Skeletal muscle tissue (tissue), 4 donors: Measurements from ENCODE around the gene MCTP1. TPM values are rescaled to one million over a fixed set of nuclear protein-coding genes. Genes with fewer than 3 reads are reported as not detected.

Experiments used
- H3K27ac ChIP-seq: one replicate; pipeline ENCODE4 v1.7.0; 2013; ENCODE audit warnings: mild to moderate bottlenecking, low read depth, low read length, inconsistent platforms
- H3K27me3 ChIP-seq, 3 donors: one replicate each; pipeline ENCODE4 v1.7.0; 2013; ENCODE audit warnings: low read length in 3 of 3; ENCODE audit not compliant: control insufficient read depth in 3 of 3, insufficient read depth in 3 of 3
- H3K36me3 ChIP-seq, 3 donors: one replicate each; pipeline ENCODE4 v1.7.0; 2013; ENCODE audit warnings: low read length in 3 of 3; ENCODE audit not compliant: control insufficient read depth in 3 of 3, insufficient read depth in 3 of 3
- H3K4me1 ChIP-seq, 3 donors: one replicate each; pipeline ENCODE4 v1.7.0; 2013; ENCODE audit warnings: low read length in 3 of 3, mild to moderate bottlenecking in 3 of 3; ENCODE audit not compliant: control insufficient read depth in 3 of 3, insufficient read depth in 3 of 3
- H3K4me3 ChIP-seq, 3 donors: one replicate each; pipeline ENCODE4 v1.7.0; 2013; ENCODE audit warnings: low read length in 3 of 3
- H3K9ac ChIP-seq, 3 donors: one replicate each; pipeline ENCODE4 v1.7.0; 2013; ENCODE audit warnings: low read length in 3 of 3, mild to moderate bottlenecking in 3 of 3, moderate library complexity in 2 of 3, low read depth in 1 of 3
- H3K9me3 ChIP-seq, 3 donors: one replicate each; pipeline ENCODE4 v1.7.0; 2013; ENCODE audit warnings: low read length in 3 of 3; ENCODE audit not compliant: control insufficient read depth in 3 of 3
- total RNA-seq: library from RNA; depleted of rRNA; stranded (reverse); fragments of >200 nt; gene quantifications from one replicate; pipeline ENCODE4 v1.2.3, GENCODE V29; 2014
- donor health status: Osteomylitis.

Gene MCTP1
- total RNA-seq, 1 donor from 2014 or later = 20.4 TPM

DNA sequence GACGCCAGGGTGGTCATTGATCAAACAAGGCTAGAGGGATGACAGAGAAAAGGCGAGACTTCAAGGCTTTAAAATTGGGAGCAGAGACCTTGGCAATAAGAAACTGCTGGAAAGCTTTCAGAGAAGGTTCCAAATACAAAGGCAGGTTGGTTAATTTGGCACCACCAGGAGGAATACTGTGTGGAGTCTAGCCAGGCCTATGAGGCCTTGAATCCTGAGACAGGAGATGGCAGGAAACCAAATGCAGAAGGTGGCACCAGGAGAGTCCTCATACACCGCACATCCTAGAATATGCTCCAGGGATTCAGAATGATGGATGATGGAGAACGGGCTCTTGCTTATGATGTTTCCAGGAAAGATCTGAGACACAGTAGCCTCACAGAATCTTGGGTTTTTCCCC lies 90.0 kb downstream of the MCTP1 start:
- Histone ChIP-seq H3K36me3 (no peaks in the 10 kb centered on the region), H3K4me3 (no peak overlapping the region), H3K27me3 (no peaks in the 10 kb centered on the region), H3K9ac (no peak overlapping the region), H3K27ac (no peak overlapping the region), H3K9me3 (no peaks in the 10 kb centered on the region), H3K4me1 (no peaks in the 10 kb centered on the region)

DNA sequence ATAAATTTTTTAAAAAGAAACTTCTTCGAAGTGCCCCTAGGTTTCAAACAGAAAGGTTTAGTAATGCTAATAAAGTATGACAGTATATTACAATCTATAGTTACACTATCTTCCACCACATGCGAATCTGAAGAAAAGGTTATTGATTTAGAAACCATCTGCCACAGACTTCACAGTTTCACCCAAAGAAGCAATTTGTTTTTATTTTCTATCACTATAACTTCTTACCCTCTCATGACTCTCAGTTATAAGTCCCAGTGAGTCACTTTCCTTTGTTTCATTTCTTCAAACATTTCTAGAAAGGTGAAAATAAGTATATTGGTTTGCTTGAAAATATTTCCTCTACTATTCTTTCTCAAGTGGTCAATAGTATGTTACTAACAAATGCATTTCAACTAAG lies 93.6 kb downstream of the MCTP1 start:
- no peak overlapping the region for H3K9ac ChIP-seq
- H3K4me3 ChIP-seq = no peak overlapping the region
- H3K4me1 ChIP-seq = no peaks in the 10 kb centered on the region
- H3K36me3 ChIP-seq = no peaks in the 10 kb centered on the region
- H3K27me3 ChIP-seq = no peaks in the 10 kb centered on the region
- H3K9me3 ChIP-seq = no peaks in the 10 kb centered on the region
- no peak overlapping the region for H3K27ac ChIP-seq

DNA sequence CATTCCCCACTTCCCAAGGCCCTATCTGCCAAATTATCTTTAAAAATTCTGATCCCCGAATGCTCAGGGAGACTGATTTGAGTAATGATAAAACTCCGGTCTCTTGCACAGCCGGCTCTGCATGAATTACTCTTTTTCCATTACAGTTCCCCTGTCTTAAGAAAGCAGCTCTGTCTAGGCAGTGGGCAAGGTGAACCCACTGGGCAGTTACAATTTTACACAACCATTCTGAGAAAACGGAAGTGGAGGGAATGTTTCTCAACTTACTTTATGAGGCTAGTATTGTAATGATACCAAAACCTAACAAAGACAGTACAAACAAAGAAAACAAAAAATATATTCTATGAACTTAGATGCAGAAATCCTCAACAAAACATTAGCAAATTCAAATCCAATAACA lies 100.0 kb downstream of the MCTP1 start:
- Histone ChIP-seq H3K9ac (no peak overlapping the region), H3K27me3 (no peaks in the 10 kb centered on the region), H3K36me3 (no peaks in the 10 kb centered on the region), H3K9me3 (no peaks in the 10 kb centered on the region), H3K4me3 (no peak overlapping the region), H3K27ac (no peak overlapping the region), H3K4me1 (no peaks in the 10 kb centered on the region)

DNA sequence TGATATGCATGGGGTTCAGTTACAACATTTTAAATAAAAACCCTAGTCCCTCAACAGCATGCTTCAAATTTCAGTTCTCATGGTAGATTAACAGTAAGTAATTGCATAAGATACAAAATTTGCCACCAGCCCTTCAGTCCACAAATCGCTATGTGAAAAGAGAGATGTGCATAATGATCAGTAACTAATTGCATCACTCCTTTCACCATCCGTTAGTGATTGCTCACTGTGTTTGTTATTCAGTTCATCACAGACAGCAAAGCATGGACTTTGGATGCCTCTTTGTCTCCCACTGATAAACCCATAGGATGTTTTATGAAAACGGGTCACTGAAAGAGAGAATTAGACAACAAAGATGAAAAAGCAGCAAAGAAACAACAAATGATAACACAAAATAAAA lies 103.2 kb downstream of the MCTP1 start:
- no peak overlapping the region for H3K27ac ChIP-seq
- no peaks in the 10 kb centered on the region for H3K36me3 ChIP-seq
- H3K27me3 ChIP-seq = no peaks in the 10 kb centered on the region
- no peaks in the 10 kb centered on the region for H3K9me3 ChIP-seq
- H3K9ac ChIP-seq = no peak overlapping the region
- H3K4me3 ChIP-seq = no peak overlapping the region
- no peaks in the 10 kb centered on the region for H3K4me1 ChIP-seq

DNA sequence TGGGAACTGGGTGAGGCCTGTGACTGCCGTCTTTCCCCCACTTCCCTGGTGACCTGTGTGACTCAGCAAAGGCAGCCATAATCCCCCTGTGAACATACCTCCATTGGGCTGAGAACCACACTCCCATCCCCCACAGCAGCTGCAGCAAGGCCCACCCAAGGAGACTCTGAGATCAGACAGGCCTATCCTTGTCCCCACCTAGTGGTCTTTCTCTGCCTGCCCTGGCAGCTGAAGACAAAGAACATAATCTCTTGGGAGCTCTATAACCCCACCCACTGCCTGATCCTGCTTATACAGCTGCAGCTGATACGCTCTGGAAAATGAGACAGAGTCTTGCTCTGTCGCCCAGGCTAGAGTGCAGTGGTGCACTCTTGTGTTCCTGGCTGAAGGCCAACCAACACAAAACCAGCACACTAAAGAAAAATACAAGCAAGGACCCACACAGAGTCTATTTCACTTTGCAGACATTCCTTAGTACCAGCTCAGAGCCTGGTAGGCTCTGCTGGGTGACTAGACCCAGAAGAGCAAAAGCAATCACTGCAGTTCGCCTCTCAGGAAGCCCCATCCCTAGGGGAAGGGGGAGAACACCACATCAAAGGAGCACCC lies 106.7 kb downstream of the MCTP1 start:
- H3K36me3 ChIP-seq = no peaks in the 10 kb centered on the region
- no peak overlapping the region for H3K4me3 ChIP-seq
- peaks cover 0 to 3% (median 0%) of the 10 kb centered on the region in 3 donors for H3K9me3 ChIP-seq
- no peak overlapping the region for H3K27ac ChIP-seq
- H3K9ac ChIP-seq = no peak overlapping the region
- no peaks in the 10 kb centered on the region for H3K4me1 ChIP-seq
- H3K27me3 ChIP-seq = no peaks in the 10 kb centered on the region

DNA sequence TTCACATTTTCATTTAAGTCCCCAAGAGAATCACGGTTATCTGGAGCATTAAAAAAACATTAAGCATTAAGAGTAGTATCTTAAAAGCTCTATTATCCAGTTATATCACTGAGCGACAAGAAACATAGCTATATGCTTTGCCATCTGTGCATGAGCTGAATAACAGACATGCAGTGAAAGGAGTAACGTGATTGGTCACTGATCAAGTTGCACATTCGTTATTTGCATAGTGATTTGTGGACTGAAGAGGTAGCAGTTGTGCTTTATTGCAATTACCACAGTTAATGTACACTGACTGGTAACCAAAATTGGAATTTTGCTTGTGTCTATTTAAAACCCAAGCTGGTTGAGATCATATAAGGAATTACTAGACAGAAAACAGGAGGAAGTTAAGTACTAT lies 107.4 kb downstream of the MCTP1 start:
- Histone ChIP-seq H3K27me3 (no peaks in the 10 kb centered on the region), H3K4me3 (no peak overlapping the region)

DNA sequence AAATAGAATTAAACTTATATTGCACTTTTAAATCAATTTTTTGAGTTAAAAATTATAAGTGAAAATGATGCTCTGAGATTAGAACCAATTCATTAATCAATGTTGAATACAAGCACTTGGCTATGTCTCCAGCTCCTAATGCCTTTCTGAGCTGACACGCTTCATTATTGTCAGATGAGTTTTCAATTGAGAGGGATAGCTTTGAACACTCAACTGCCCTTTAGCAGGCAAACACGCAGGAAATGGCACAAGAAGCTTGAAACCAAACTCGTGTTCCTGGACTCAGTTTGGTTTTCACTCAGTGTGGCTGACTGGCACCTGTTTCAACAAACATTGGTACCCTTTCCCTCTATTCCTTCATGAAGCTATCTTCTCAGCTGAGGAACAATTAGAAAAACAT lies 109.8 kb downstream of the MCTP1 start:
- Histone ChIP-seq H3K4me3 (no peak overlapping the region), H3K4me1 (no peaks in the 10 kb centered on the region), H3K9me3 (peaks cover 0 to 3% (median 0%) of the 10 kb centered on the region in 3 donors), H3K9ac (no peak overlapping the region), H3K27me3 (no peaks in the 10 kb centered on the region), H3K36me3 (no peaks in the 10 kb centered on the region), H3K27ac (no peak overlapping the region)

More for the DNA sequence above, 107.4 kb downstream of the MCTP1 start:
- peaks cover 0 to 3% (median 0%) of the 10 kb centered on the region in 3 donors for H3K9me3 ChIP-seq
- H3K9ac ChIP-seq = no peak overlapping the region
- H3K27ac ChIP-seq = no peak overlapping the region
- H3K4me1 ChIP-seq = no peaks in the 10 kb centered on the region
- no peaks in the 10 kb centered on the region for H3K36me3 ChIP-seq

DNA sequence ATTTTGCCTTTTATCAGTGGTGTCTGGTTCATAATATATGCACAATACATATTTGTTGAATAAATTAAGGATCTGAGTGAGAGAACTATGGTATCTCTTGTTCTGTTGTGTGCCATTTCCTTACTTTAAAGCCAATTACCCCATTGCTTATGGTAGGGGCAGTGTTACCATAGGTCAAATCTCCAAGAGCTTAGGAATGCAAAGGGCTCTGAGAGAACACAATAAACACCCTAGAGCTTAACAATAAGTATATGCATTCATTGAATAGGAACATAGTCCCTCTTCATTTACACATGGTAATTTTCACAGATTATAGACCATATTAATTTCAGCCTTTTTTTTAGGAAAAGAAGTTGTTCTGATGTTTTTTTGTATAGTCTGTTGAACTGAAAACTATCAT lies 112.2 kb downstream of the MCTP1 start:
- H3K36me3 ChIP-seq = no peaks in the 10 kb centered on the region
- H3K27ac ChIP-seq = no peak overlapping the region
- no peak overlapping the region for H3K4me3 ChIP-seq
- H3K9me3 ChIP-seq = peaks cover 0 to 3% (median 0%) of the 10 kb centered on the region in 3 donors
- H3K4me1 ChIP-seq = no peaks in the 10 kb centered on the region
- H3K9ac ChIP-seq = no peak overlapping the region
- no peaks in the 10 kb centered on the region for H3K27me3 ChIP-seq

DNA sequence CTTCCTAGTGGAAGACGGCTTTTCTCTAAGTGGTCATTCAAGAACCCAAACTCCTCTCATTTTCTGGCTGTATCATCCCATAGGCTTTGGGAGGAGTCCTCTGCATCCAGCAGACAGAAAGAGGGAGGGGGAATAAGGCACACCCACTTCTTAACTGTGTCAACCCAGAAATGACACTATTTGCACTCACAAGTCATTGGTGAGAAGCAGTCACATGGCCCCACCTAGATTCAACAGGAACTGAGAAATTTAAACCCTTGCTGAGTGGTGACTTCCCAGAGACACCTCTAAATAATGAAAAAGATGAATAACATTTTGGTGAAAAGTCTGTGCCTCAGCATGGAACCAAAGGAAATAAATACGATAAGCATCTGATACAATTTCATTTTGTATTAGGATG lies 120.0 kb downstream of the MCTP1 start:
- Histone ChIP-seq H3K36me3 (no peaks in the 10 kb centered on the region), H3K4me3 (no peak overlapping the region), H3K27me3 (no peaks in the 10 kb centered on the region), H3K4me1 (no peaks in the 10 kb centered on the region), H3K9me3 (no peaks in the 10 kb centered on the region), H3K27ac (no peak overlapping the region), H3K9ac (no peak overlapping the region)

DNA sequence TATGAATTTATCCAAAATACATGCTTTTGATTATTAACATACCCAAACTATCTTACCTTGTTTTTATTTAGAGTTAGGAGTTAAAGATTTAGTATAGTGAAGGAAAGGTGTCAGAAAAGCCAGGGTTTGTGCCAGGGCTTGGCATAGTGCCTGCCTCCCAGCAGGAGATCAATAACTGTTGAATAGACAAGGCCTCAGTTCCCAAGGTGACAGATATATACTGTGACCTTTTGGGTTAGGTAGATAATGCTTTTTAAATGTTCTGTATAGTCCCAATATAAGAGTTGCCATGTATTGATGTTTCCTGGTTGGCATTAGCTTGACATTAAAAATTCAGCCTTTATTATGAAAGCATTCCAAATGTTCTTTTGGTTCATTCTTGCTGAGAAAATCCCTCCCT lies 121.8 kb downstream of the MCTP1 start:
- no peak overlapping the region for H3K27ac ChIP-seq
- H3K9me3 ChIP-seq = no peaks in the 10 kb centered on the region
- H3K4me3 ChIP-seq = no peak overlapping the region
- no peaks in the 10 kb centered on the region for H3K36me3 ChIP-seq
- no peaks in the 10 kb centered on the region for H3K4me1 ChIP-seq
- H3K9ac ChIP-seq = no peak overlapping the region
- no peaks in the 10 kb centered on the region for H3K27me3 ChIP-seq
